ENCODE results near the gene KLK4. TPM values are rescaled to one million over a fixed set of nuclear protein-coding genes. Genes with fewer than 3 reads are reported as not detected.

KLK4 gene
- total RNA-seq: not detected in 2 replicates

GRCh38 chr19:50911206-50912101 is at the start of gene KLK4:
TSS of gene KLK4 (minus strand) at chr19:50911395. CDS start at chr19:50910738, 657 bp downstream.

GRCh38 chr19:50952910-50953309 is 41.7 kb upstream of the KLK4 start, which contains the start of gene KLK5:
TSS of gene KLK5 (minus strand) at chr19:50953038. CDS start at chr19:50952657, 381 bp downstream.

GRCh38 chr19:50873056-50873455 is 38.1 kb downstream of the KLK4 start, which contains the start of gene KLK2:
TSS of gene KLK2 (plus strand) at chr19:50873439. CDS start at chr19:50873474, 35 bp downstream.

Other genes with a start within 250 kb of the KLK4 start
- gene SHANK1, start 191.6 kb downstream of the KLK4 start, total RNA-seq: 2.5 and 3.1 TPM in 2 replicates
- gene CLEC11A, start 188.0 kb downstream of the KLK4 start, total RNA-seq: 33.6 and 37.0 TPM in 2 replicates
- not detected in 2 replicates for gene GPR32, start 140.9 kb downstream of the KLK4 start, total RNA-seq
- not detected in 2 replicates for gene ACP4, start 121.0 kb downstream of the KLK4 start, total RNA-seq
- gene KLK1, start 87.6 kb downstream of the KLK4 start, total RNA-seq: not detected in 2 replicates
- gene KLK15, start 77.8 kb downstream of the KLK4 start, total RNA-seq: not detected in 2 replicates
- not detected in 2 replicates for gene KLK3, start 56.5 kb downstream of the KLK4 start, total RNA-seq
- gene KLK2, start 38.0 kb downstream of the KLK4 start, total RNA-seq: not detected in 2 replicates
- not detected in 2 replicates for gene KLK5, start 41.6 kb upstream of the KLK4 start, total RNA-seq
- not detected in 2 replicates for gene KLK6, start 58.2 kb upstream of the KLK4 start, total RNA-seq
- gene KLK7, start 72.5 kb upstream of the KLK4 start, total RNA-seq: not detected in 2 replicates
- not detected in 2 replicates for gene KLK8, start 90.2 kb upstream of the KLK4 start, total RNA-seq
- gene KLK10, start 108.3 kb upstream of the KLK4 start, total RNA-seq: not detected in 2 replicates
- not detected in 2 replicates for gene KLK11, start 115.2 kb upstream of the KLK4 start, total RNA-seq
- gene KLK12, start 123.6 kb upstream of the KLK4 start, total RNA-seq: not detected in 2 replicates
- gene KLK13, start 153.7 kb upstream of the KLK4 start, total RNA-seq: not detected in 2 replicates
- gene KLK14, start 171.5 kb upstream of the KLK4 start, total RNA-seq: not detected in 2 replicates
- gene CTU1, start 197.0 kb upstream of the KLK4 start, total RNA-seq: 3.8 and 5.5 TPM in 2 replicates
- 0.09 TPM in 1 of 2 replicates, not detected in the other for gene SIGLEC9, start 213.5 kb upstream of the KLK4 start, total RNA-seq
- 0.09 TPM in 1 of 2 replicates, not detected in the other for gene SIGLEC7, start 230.9 kb upstream of the KLK4 start, total RNA-seq

Data from smooth muscle cell of bladder (primary cell).